ENCODE results near the gene CGA.

The CGA gene

DNA sequence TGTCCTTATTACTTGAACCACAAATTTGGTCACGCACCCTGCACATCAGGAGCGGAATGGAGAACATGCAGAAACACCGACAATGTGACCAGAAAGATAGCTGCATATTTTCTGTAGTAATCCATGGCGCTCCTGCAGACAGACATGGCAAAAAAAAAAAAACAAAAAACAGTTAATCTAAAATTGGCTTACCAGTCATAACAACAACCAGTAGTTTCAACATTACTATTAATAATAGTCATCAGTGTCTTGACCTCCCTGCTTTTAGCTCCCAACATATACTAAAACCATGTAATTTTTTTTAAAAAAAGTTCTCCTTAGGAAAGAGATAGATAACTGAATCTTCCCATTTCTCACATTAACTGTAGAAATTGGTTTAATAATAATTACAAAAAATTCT is 6.8 kb downstream of the CGA start:
- no peak for DNase-seq (ENCODE audit: low spot score)

DNA sequence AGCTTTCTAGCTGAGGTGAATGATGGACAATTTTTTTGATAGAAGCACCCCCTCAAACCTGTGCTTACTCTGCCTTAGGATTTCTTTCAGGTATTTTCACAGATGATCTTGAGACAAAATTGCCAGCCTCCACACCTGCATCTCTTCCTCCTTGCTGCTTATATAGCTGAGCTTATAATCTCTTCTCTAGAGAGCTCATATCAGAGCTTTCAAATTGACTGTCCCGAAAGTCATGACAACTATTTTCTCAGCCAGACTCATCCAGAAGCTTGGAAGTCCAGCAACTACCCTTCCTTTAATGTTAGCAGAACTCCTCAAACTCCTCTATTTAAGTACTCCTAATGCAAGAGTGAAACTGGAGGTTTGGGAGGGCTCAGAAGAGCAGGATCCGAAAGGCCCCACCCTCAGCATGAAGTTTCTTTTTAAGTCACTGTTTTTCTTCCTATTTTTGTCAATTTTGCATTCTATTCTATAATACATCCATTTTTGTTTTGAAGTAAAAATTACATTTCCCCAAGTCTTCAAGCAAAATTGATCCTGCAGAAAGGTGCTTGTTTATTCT is 12.7 kb downstream of the CGA start:
- DNase-seq (ENCODE audit: low spot score) = no peak

GRCh38 chr6:87078983-87079616 is 15.8 kb downstream of the CGA start:
- DNase-seq (ENCODE audit: low spot score) = peak; percentile 86

GRCh38 chr6:87075168-87075567 is 19.7 kb downstream of the CGA start:
- no peak for DNase-seq (ENCODE audit: low spot score)

DNA sequence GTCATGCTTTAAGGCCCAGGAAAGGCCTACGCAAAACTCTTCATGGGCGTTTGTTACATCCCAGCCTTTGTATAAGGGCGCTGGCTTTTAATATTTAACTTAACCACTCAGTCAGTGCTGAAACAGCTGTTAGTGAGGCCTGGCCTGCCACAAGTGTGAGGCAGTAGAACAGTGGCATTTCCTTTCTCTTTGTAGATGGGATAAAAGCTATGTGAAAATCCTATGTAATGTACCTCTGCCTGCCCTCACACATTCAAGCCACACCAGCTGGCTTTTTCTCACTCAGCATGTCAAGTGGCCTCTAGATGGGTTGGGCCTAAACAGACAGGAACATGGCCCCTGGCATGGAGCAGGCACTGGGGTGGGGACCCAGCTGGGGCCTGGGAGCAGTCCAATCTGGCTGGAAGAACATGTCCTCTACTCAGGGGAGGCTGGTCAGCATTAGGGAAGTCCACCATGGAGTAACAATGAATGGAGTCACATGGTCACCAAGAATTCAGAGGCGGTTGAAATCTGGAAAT is 20.7 kb downstream of the CGA start:
- no peak for DNase-seq (ENCODE audit: low spot score)

- no peak for DNase-seq (ENCODE audit: low spot score)
Measured at GRCh38 chr6:87071683-87072082, 23.2 kb downstream of the CGA start.

DNA sequence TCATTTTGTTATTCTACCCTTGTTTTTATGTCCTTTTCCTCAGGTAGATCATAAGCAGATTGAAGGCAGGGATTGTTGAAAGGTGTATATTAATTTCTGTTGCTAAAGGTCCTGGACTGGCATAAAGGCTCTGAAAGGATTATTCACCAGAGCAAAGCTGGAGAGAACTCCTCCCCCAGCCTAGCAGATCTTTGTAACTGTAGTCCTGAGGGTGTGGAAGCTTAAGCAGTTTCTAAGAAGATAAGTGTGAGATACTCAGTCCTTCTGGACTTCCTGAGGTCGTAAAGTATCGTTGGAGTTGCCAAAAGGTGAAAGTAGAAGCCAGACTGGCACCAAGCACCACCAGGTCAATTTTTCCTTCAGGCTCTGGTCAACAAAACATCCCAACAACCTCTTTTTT is 24.2 kb downstream of the CGA start:
- no peak for DNase-seq (ENCODE audit: low spot score)

GRCh38 chr6:87068795-87069194 is 26.1 kb downstream of the CGA start:
- no peak for DNase-seq (ENCODE audit: low spot score)

DNA sequence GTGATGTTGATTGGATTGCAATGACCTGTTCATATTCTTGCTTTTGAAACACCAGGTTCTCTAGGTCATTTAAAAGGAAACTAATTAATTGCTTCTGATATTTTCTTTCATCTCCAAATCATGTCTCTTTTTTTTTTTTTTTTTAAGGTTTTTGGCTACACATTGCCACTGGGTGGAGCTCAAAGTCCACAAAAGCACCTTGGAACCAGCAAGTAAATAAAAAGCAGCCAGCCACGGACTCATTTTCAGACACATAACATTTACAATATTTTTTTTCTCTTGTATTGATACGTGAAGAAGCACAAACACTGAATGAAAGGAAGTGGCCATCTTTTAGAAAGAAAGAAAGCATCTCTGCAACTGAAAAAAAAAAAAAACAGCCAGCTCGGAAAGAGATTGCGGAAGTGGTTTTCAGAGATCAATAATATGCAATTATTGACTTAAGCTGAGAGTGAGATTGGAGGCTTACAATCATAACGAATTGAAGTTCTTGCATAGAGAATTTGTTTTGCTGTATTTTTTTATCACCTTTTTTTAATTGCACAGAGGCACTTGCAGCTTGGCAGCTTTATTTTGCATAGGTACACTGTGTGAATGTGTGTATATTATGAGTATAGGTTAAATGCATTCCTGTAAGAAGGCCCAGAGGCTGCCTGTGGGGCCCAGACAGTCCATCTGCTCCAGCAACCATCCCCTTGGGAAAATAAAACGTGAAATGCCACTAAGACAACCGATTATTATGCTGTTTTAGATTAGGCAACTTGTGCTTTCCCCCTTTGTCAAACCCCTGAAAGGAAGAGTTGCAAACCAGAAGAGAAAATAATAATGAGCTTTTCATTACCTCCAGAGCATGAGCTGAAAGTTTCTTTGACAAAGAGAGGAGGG is 28.2 kb downstream of the CGA start:
- peak; percentile 82 for DNase-seq (ENCODE audit: low spot score)

- no peak for DNase-seq (ENCODE audit: low spot score)
Measured at GRCh38 chr6:87065117-87065516, 29.8 kb downstream of the CGA start.

DNA sequence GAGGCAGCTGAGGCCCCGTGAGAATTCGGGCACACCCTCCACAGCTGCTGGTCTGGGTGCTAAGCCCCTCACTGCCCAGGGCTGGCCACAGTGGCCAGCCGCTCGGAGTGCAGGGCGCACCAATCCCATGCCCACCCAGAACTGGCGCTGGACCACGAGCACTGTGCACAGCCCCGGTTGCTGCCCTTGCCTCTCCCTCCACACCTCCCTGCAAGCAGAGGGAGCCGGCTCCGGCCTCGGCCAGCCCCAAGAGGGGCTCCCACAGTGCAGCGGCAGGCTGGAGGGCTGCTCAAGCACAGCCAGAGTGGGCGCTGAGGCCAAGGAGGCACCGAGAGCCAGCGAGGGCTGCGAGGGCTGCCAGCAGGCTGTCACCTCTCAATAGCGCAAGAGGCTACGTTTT is 35.0 kb downstream of the CGA start:
- no peak for DNase-seq (ENCODE audit: low spot score)

GRCh38 chr6:87054143-87054833 is 40.6 kb downstream of the CGA start:
- DNase-seq (ENCODE audit: low spot score) = no peak

- no peak for DNase-seq (ENCODE audit: low spot score)
Measured at GRCh38 chr6:87053312-87053711, 41.6 kb downstream of the CGA start.

GRCh38 chr6:87049779-87050178 is 45.1 kb downstream of the CGA start:
- DNase-seq (ENCODE audit: low spot score) = no peak

- DNase-seq (ENCODE audit: low spot score) = no peak
Measured at GRCh38 chr6:87045521-87046075, 49.3 kb downstream of the CGA start.

DNA sequence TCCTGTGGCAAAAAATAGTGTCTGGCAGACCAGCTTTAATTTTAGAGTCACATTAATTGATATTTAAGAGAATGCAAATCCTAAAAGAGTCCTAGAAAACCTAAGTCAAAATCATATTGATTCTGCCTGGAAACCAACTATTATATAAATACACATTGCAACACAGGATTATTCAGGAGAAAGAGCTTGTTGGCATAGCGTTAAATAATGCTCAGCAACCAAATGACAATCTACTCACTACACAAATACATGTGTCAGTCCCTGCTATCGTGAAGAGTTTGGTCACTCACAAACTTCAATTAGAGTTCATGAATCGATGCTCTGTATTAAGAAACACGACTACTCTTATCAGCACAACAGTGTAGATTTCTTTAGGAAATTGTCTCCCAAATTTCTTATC is 54.2 kb downstream of the CGA start:
- no peak for DNase-seq (ENCODE audit: low spot score)
